ACC112 (cell line): ENCODE results near the gene WASF2.
"Not testable (repeated sequence)": the region's sequence is repeated elsewhere in the genome, so short reads cannot be mapped to it uniquely, and the experiment has no call there.

Experiments used
- H2AFZ ChIP-seq: fragments of 200-600 bp; sonication (generic); one replicate; pipeline ENCODE4 v1.6.0; 2017; ENCODE audit warnings: antibody characterized with exemption, low read length; ENCODE audit not compliant: unreplicated experiment
- H3K27ac ChIP-seq: fragments of 200-600 bp; sonication (generic); 2 replicates; pipeline ENCODE4 v1.5.1; 2014; ENCODE audit warnings: low read depth, mild to moderate bottlenecking, antibody characterized with exemption, low read length, moderate library complexity
- H3K27me3 ChIP-seq: fragments of 200-600 bp; sonication (generic); 2 replicates; pipeline ENCODE4 v1.6.1; 2014; ENCODE audit warnings: mild to moderate bottlenecking, antibody characterized with exemption, low read length, moderate library complexity, mixed read lengths; ENCODE audit not compliant: insufficient read depth
- H3K36me3 ChIP-seq: fragments of 200-600 bp; sonication (generic); 2 replicates; pipeline ENCODE4 v1.6.1; 2016; ENCODE audit warnings: mild to moderate bottlenecking, antibody characterized with exemption, low read length, moderate library complexity, mixed read lengths; ENCODE audit not compliant: insufficient read depth
- H3K4me1 ChIP-seq: fragments of 200-600 bp; sonication (generic); one replicate; pipeline ENCODE4 v1.6.1; 2016; ENCODE audit warnings: low read length, mixed read lengths; ENCODE audit not compliant: insufficient read depth, unreplicated experiment, control insufficient read depth
- H3K4me3 ChIP-seq: fragments of 200-600 bp; sonication (generic); 2 replicates; pipeline ENCODE4 v1.5.1; 2014; ENCODE audit warnings: mild to moderate bottlenecking, low read depth, low read length
- H3K79me2 ChIP-seq: fragments of 200-600 bp; sonication (generic); one replicate; pipeline ENCODE4 v1.6.0; 2016; ENCODE audit warnings: low read length; ENCODE audit not compliant: control insufficient read depth, unreplicated experiment, insufficient read depth

WASF2 gene

GRCh38 chr1:27489973-27490741 lies at the start of gene WASF2:
WASF2 (minus strand) TSS chr1:27490167; CDS start chr1:27428890, 61,277 bp downstream.
- Histone ChIP-seq H3K27ac (peak within 1 kb of the TSS; percentile 91), H3K79me2 (peaks cover 37% of the 10 kb centered on the region), H3K4me3 (peak within 1 kb of the TSS; percentile 87), H3K36me3 (no peaks in the 10 kb centered on the region), H3K4me1 (peaks cover 13% of the 10 kb centered on the region), H3K27me3 (no peaks in the 10 kb centered on the region), H2AFZ (peak within 1 kb of the TSS; percentile 77)

DNA sequence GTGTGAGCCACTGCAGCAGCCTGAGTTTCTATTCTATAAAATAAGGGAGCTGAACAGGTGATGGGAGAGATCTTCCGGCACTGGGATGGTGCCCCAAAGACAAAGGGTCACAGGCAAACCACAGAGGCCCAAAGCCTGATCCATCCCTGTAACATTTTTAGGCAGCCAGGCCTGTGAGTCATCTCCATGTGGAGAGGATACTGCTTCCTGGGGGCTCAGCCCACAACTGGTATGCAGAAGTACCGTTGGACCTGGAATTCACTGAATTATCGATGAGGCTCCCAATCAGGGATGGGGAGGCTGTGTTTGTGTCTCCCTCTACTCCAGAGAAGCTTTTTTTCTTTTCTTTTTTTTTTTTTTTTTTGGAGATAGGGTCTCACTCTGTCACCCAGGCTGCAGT lies 48.8 kb upstream of the WASF2 start:
- Histone ChIP-seq H3K27ac (peak overlapping the region; percentile 92), H3K4me3 (peak overlapping the region; percentile 55), H3K36me3 (no peaks in the 10 kb centered on the region; the same call in 1 of the 2 replicates), H3K4me1 (peaks cover 66% of the 10 kb centered on the region), H2AFZ (no peak overlapping the region), H3K79me2 (peaks cover 15% of the 10 kb centered on the region), H3K27me3 (no peaks in the 10 kb centered on the region)

- not testable (repeated sequence) for H3K27me3 ChIP-seq, H3K36me3 ChIP-seq, H2AFZ ChIP-seq
- H3K4me3 ChIP-seq, result peak overlapping the region; percentile 55
- peaks cover 61% of the 10 kb centered on the region for H3K4me1 ChIP-seq
- H3K79me2 ChIP-seq, result peaks cover 15% of the 10 kb centered on the region
- H3K27ac ChIP-seq, result peak overlapping the region; percentile 92
Observed at GRCh38 chr1:27538305-27538676, 48.3 kb upstream of the WASF2 start.

DNA sequence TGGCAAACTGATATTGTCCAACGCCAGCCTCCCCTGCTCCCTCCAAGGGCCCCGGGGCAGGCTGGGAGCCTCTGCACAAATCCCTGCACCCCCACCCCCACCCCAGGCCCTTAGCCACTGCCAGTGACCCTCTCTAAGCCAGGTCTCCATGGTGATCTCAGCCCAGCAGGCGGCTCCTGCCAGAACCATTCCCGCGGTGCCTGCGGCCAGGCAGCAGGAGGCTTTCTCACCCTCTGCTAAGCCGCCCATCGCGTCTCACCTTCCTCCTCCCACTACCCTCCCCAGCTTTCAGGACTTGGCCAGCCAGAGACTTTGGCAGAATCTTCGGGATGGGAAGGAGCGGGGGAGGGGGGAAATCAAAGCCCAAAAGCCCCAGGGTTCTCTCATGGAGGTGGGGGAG lies 46.8 kb upstream of the WASF2 start:
- Histone ChIP-seq H2AFZ (no peak overlapping the region), H3K36me3 (no peaks in the 10 kb centered on the region; the same call in 1 of the 2 replicates), H3K79me2 (peaks cover 15% of the 10 kb centered on the region), H3K27ac (peak overlapping the region; percentile 92; the same call in 1 of the 2 replicates), H3K27me3 (no peaks in the 10 kb centered on the region), H3K4me1 (peaks cover 46% of the 10 kb centered on the region), H3K4me3 (no peak overlapping the region)

DNA sequence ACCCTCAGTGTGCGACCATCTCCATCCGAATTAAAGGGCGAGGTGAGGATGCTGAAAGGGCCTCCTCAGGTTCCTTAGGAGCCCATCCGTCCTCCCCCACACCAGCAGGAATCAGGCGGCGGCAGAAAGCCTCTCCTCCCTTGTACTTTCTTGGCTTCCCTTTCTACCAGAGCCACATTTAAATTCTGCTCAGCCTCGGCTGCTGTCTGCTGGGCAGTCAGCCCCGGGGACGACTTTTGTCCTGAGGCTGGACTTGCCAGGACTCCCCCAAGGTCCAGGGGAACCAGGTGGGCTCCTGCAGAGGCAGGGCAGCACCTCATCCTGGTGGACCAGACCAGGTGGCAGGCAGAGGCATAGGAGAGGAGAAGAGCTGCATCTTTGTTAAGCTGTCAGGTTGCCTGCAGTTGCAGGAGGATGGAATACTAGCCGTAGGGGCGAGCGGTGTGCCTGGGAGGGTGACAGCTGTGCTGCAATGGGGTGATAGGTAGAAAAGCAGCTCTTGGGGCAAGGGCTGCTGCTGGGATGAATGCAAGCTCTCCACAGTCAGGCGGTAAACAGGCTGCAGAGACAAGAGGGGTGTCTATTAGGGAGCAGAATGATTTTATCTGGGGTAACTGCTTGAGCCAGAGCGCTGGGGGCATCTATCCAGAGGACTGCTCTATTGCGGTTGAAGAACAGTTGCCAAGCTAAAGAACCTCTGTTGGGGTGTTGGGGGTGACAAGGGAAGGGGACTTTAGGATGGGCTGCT lies 46.2 kb upstream of the WASF2 start:
- peaks cover 15% of the 10 kb centered on the region for H3K79me2 ChIP-seq
- peaks cover 44% of the 10 kb centered on the region for H3K4me1 ChIP-seq
- no peaks in the 10 kb centered on the region for H3K27me3 ChIP-seq
- no peaks in the 10 kb centered on the region; the same call in 1 of the 2 replicates for H3K36me3 ChIP-seq
- no peak overlapping the region for H3K27ac ChIP-seq
- no peak overlapping the region for H3K4me3 ChIP-seq
- no peak overlapping the region for H2AFZ ChIP-seq

- H3K4me1 ChIP-seq, result peaks cover 37% of the 10 kb centered on the region
- H3K36me3 ChIP-seq, result no peaks in the 10 kb centered on the region; the same call in 1 of the 2 replicates
- no peaks in the 10 kb centered on the region for H3K27me3 ChIP-seq
- H2AFZ ChIP-seq, result no peak overlapping the region
- no peak overlapping the region for H3K27ac ChIP-seq
- peaks cover 15% of the 10 kb centered on the region for H3K79me2 ChIP-seq
- no peak overlapping the region for H3K4me3 ChIP-seq
Observed at GRCh38 chr1:27535386-27535785, 45.4 kb upstream of the WASF2 start.

GRCh38 chr1:27531959-27532685 lies 42.2 kb upstream of the WASF2 start:
- Histone ChIP-seq H3K27ac (no peak overlapping the region), H3K27me3 (no peaks in the 10 kb centered on the region), H3K36me3 (no peaks in the 10 kb centered on the region; the same call in 1 of the 2 replicates), H3K4me3 (no peak overlapping the region), H2AFZ (no peak overlapping the region), H3K79me2 (peaks cover 8% of the 10 kb centered on the region), H3K4me1 (peaks cover 22% of the 10 kb centered on the region)

GRCh38 chr1:27530192-27530591 lies 40.2 kb upstream of the WASF2 start:
- peaks cover 27% of the 10 kb centered on the region for H3K4me1 ChIP-seq
- no peaks in the 10 kb centered on the region; the same call in 1 of the 2 replicates for H3K36me3 ChIP-seq
- H3K79me2 ChIP-seq, result no peaks in the 10 kb centered on the region
- no peaks in the 10 kb centered on the region for H3K27me3 ChIP-seq
- no peak overlapping the region for H3K27ac ChIP-seq
- no peak overlapping the region for H2AFZ ChIP-seq
- H3K4me3 ChIP-seq, result no peak overlapping the region

DNA sequence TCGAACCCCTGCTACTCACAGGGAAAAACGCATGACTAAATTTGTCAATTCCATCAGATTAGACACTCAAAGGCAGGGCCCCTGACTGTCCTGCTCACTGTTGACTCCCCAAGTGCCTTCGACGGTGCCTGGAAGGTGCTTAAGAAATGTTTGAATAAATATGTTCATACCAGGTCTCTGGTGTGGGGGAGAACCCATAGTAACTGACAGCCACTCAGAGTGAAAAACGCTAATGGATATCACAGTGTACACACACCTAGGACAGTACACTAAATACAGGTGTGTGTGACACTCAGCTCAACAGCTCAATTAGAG lies 39.7 kb upstream of the WASF2 start:
- Histone ChIP-seq H2AFZ (no peak overlapping the region), H3K4me3 (no peak overlapping the region), H3K4me1 (peaks cover 30% of the 10 kb centered on the region), H3K36me3 (no peaks in the 10 kb centered on the region; the same call in 1 of the 2 replicates), H3K27ac (peak overlapping the region; percentile 1; the same call in 1 of the 2 replicates), H3K79me2 (no peaks in the 10 kb centered on the region), H3K27me3 (no peaks in the 10 kb centered on the region)

DNA sequence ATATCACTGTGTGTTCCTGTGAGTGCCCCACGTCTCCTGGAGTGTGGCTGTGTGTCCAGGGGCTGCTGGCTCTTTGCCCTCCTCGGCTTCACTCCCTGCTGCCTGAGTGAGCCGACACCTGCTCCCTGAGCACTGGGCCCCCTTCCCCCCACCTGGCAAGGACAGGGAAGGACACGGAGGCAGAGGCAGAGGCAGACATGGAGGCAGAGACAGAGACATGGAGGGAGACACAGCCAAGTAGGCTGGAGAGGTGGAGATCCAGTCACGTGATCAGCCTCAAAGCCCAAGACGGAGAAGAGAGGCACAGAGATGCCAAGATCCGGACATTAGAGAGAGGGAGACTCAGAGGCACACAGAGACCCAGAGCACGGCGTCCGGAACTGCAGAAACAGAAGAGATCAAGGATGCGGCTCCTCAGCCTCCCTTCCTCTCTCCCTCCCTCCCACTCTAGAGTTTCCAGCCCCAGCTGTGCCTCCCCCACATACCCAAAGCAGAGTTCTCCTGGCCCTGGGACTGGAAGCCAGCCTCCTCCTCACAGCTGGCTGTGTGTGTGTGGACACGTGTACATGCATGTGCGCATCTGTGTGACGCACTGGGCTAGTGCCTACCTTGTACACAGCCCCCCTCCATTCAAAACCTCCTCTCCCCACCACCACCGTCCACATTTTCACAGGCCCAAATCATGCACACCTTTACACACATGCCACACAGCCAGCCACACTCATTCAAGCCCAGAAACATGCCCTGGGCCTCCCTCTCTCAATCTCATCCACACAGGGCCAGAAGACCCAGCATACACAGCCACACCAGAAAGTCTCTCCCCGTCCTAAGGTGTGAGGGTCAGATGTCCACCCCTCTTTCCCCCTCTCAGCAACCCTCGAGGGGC lies 39.1 kb upstream of the WASF2 start:
- Histone ChIP-seq H3K4me3 (no peak overlapping the region), H3K36me3 (no peaks in the 10 kb centered on the region; the same call in 1 of the 2 replicates), H2AFZ (no peak overlapping the region), H3K79me2 (no peaks in the 10 kb centered on the region), H3K27ac (peak overlapping the region; percentile 1; the same call in 1 of the 2 replicates), H3K27me3 (no peaks in the 10 kb centered on the region), H3K4me1 (peaks cover 30% of the 10 kb centered on the region)
